Measurements from ENCODE around the gene LDAF1.

DNA sequence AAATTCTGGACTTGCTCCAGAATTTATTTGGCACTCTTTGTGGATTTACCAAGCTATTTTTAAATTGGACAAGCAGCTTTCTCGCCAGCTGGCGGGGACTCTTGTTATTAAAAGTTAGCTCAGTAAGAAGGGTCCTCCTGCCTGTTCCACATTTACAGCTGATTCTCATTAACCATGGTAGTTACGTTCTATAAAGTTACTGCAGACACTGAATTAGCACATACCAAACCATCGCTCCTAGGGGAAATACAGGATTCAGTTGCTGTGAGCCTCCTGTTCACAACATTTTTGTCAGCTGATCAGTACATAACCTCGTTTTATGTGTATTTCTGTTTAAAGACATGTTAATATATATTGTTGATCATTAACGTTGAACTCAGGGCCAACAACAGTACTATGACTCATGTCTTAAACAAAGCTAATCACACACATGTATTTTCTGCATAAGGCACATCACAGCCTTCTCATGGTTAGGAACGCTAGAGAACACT, 4.2 kb downstream of the LDAF1 start:
- TF ChIP-seq, protein P1, sequence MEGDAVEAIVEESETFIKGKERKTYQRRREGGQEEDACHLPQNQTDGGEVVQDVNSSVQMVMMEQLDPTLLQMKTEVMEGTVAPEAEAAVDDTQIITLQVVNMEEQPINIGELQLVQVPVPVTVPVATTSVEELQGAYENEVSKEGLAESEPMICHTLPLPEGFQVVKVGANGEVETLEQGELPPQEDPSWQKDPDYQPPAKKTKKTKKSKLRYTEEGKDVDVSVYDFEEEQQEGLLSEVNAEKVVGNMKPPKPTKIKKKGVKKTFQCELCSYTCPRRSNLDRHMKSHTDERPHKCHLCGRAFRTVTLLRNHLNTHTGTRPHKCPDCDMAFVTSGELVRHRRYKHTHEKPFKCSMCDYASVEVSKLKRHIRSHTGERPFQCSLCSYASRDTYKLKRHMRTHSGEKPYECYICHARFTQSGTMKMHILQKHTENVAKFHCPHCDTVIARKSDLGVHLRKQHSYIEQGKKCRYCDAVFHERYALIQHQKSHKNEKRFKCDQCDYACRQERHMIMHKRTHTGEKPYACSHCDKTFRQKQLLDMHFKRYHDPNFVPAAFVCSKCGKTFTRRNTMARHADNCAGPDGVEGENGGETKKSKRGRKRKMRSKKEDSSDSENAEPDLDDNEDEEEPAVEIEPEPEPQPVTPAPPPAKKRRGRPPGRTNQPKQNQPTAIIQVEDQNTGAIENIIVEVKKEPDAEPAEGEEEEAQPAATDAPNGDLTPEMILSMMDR (conservative IDR thresholded peaks at IDR 0.05; ENCODE audit: low read depth, low read length), result no peak
- TF ChIP-seq EZH2 (IDR thresholded peaks at IDR 0.05; ENCODE audit: borderline replicate concordance, low read depth, low read length, poor library complexity, severe bottlenecking), result no peak
